HG03354 (cell line): ENCODE results near the gene CPLANE2.
"Not testable (repeated sequence)": the region's sequence is repeated elsewhere in the genome, so short reads cannot be mapped to it uniquely, and the experiment has no call there.

ENCODE experiments used
- ATAC-seq: cut with Tn5 transposase; IDR thresholded peaks from one replicate; pipeline ENCODE4 v1.9.1; 2021; ENCODE audit warnings: mild to moderate bottlenecking; ENCODE audit not compliant: unreplicated experiment, poor library complexity, severe bottlenecking

The CPLANE2 gene

DNA sequence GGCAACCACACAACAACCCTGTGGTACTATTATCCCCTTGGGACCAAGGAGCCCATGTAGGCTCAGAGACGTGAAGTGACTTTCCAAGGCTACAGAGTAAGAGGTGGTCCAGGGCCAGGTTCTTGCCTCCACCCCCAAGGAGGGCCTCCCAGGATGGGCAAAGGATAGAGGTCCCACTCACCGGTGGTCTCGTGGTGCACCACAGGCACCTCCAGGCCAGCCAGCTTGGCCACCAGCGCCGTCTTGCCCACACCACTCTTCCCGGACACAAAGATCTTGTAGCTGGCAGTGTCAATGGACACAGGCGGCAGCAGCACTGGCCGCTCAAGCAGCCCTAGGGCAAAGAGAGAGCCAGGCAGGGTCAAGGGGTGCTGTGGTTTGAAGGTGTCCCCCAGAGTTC lies 3.6 kb downstream of the CPLANE2 start:
- ATAC-seq: no peak

DNA sequence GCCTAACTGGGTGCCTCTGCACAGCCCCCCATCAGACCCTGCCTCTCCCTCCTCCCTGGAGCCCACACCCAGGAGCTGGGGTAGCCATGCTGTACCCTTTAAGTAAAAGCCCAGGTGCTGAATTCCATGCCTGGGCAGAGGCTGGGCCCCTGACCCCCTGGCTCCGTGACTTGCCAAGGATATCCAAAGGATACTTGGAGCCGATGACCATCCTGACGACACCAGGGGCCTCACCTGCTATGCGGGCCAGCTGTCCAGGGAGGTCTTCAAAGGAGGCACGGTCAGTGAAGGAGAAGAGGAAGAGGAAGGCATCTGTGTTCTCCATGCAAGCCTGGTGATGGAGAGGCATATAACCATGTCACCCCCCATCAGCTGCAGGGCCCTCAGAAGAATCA lies 4.7 kb downstream of the CPLANE2 start:
- ATAC-seq: no peak

DNA sequence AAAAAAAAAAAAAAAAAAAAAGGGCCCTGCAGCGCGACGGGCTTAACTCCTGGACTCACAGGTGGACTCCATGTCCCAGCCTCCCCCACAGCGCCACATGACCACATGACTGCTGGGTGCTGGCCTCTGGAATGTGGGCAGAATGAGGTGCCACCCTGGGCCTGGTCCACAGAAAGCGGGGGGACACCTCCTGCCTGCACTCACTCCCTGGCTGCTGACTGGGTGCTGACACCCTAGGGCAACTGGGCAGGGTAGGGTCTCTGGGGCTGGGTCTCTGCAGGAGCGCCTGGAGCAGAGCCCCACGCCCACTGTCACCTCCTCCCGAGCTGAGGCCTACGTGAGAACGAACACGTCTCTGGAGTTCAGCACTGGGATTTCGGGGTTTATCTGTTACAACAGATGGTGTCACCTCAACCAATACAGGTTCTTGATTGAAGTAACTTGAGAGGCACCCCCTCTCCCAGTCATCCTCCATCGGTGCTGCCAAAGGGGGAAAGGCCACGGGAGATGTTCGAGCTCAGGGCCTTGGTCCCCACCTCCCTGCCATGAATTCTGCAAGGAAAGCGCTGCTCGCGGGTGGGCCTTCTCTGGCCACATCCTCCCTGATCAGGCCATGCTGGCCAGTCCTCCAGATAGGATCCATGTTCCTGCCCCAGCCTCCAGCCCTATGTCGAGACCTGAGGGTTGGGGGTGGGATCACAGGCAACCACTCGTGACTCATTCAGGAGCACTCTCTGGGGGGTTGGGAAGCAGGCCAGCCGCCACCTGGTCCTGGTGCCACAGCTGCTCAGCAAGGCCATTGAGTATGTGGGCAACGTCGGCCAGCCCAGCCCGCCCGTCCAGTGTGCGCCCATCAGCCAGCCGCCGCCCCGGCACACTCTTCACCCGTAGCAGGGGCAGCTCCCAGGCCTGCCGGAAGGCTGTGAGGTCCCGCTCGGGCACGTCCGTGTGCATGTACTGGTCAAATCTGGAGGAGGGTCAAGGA lies 5.4 kb downstream of the CPLANE2 start:
- ATAC-seq: no peak

DNA sequence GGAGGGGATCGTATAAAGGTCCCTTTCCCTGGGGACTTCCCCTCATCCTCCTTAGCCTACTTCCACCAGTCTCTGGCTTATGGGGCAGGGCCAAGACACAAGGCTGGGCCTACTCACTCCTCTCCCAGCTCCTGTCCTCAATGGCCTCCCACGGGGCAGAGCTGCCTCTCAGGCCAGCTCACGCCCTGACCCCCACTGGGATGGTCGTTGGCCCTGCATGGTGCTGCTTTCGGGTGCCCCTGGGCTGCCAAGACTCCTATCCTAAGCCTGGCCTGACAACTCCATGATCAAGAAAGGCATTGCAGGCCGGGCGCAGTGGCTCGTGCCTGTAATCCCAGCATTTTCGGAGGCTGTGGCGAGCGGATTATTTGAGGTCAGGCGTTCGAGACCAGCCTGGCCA lies 6.2 kb downstream of the CPLANE2 start:
- no peak for ATAC-seq

DNA sequence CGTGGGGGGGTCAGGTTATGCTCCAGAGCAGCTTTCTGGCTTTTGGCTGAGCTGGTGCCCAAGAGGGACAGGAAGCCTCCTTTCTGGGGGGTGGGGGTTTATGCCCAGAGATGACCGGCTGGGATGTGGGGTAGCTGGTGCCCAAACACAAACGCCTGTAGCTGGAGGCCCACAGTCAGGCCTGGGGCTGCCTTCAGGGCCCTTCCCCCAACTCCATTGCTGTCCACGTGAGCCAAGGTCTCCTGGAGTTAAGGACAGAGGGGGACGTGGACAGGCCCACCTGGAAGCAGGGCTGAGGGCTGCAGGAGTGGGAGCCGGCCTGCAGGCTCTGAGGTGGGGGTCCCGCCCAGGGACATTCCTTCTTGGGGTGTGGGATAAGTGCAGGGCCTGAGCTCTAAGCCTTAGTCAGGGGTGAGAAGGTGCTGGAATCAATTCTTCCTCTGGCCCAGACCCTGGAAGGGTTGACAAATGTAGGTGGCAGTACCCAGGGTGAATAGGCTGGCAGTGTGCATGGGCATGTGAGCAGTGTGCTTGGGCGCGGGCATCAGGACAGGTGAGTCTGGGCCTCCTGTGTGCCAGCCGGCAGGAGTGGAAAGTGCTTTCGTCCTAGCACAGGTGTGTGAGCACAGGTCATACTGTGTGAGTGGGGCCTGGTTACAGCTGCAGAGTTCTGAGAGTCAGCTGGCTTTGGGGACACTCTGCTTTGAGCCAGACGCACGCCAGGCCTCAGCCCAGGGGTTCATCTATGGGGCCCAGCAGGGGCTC lies 6.8 kb downstream of the CPLANE2 start:
- ATAC-seq: no peak

DNA sequence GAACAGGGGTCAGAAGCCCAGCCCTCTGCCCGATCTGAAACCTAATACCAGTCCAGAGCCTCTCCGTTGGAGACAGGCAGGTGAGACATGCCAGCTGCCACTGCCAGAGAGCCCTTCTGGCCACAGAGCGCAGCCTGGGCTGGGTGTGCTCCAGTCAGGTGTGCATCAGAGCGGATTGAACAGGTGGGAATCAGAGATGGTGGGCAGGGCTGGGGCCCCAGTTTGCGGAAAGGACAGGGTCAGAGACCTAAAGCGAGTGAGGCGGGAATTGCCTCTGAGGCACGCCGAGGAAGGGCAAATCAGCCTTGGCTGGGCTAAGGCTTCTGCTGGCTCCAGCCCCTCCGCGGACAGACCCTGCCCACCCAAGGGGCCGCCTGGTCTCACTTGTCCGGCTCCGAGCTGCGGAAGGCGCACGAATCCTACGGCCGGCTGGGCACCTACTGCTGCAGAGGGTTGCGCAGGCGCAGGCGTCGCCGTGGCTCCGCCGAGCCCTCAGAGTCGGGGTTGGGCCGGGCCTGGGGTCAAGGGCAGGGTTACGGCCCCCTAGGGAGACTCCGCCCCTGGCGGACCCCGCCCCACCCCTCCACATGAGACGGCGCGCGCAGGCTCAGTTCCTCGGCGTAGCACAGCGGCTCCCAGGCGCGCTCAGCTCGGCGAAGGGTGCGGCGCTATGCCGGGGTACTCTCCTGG lies 10.3 kb downstream of the CPLANE2 start:
- no peak for ATAC-seq

- no peak for ATAC-seq
Measured at GRCh38 chr1:16226129-16226489, 10.9 kb downstream of the CPLANE2 start.

GRCh38 chr1:16224472-16224871 lies 12.5 kb downstream of the CPLANE2 start:
- ATAC-seq: no peak

DNA sequence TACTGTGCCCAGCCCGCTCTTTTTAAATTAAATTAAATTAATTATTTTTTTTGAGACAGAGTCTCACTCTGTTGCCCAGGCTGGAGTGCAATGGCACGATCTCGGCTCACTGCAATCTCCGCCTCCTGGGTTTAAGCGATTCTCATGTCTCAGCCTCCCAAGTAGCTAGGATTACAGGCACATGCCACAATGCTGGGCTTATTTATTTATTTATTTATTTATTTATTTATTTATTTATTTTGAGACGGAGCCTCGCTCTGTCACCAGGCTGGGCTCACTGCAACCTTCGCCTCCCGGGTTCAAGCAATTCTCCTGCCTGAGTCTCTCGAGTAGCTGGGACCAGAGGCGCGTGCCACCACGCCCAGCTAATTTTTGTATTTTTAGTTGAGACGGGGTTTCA lies 14.3 kb downstream of the CPLANE2 start:
- not testable (repeated sequence) for ATAC-seq

DNA sequence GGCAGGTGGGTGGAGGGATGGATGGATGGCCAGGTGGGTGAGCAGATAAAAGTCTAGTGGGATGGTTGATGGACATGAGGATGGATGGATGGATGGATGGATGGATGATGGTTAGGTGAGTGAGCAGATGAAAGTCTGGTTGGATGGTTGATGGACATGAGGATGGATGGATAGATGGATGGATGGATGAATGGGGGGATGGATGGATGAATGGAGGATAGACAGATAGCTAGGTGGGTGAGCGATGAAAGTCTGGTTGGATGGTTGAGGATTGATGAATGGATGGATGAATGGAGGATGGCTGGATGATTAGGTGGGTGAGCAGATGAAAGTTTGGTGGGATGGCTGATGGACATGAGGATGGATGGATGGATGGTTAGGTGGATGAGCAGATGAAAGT lies 15.5 kb downstream of the CPLANE2 start:
- no peak for ATAC-seq

- no peak for ATAC-seq
Measured at GRCh38 chr1:16219968-16220500, 16.9 kb downstream of the CPLANE2 start.

- ATAC-seq: no peak
Measured at GRCh38 chr1:16218674-16219071, 18.3 kb downstream of the CPLANE2 start.

DNA sequence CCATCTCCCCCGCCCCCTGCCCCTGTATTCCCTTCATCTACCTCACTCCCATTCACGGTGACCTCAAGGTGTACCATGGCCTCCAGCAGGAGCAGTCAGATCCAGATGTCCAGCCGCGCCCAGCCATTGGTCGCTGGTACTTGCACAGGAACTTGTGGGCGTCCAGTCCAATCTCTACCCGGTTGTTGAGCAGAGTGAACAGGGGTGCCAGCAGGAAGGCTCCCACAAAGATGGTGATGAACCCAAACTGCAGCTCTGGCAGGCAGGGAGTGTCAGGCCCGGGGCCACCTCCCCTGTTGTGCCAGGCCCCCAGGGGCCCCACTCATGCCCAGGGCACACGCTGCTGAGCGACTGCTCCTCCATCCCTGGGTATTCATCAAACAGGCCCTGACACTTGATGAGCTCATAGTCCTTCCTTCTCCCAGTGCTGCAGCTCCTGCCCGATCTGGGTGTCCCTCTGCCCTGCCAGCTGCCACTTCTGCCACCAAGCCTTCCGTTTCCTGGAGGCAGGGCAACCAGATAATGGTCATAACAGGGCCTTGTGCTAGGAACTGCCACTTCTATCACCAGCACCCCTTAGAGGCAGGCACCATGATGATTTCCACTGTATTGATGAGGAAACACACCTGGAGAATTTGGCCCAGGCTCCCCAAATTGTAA lies 18.8 kb downstream of the CPLANE2 start:
- ATAC-seq: no peak

DNA sequence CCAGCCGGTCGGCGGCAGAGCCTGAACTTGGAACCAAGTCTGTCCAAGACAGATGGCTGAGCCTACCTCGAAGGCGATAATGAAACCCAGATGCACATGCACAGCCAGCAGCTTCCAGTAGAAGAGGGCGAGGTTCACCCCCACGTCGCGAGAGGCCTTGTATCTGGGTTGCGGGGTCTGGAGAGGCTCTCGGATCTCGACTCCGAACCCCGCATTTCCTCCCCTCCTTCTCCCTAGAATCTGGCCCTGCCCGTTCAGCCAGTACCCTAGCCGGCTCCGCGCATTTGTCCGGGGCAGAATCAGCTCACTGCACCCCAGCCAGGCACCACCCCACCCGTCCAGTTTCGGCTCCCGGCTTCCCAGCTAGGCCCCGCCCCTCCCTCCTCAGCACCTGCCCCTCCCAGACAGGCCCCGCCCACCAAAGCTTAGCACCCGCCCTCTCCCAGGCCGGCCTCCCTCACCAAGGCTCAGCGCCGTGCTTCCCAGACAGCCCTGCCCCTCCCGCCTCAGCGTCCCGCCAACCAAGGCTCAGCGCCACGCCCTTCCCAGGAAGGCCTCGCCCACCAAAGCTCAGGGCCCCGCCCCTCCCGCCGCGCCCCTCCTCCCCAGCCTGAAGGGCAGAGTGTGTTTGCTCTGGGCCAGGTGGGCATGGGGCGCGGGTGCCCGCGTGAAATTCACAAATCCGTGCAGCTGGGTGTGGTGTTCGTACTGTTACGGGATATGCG lies 19.8 kb downstream of the CPLANE2 start:
- peak; percentile 86 for ATAC-seq

DNA sequence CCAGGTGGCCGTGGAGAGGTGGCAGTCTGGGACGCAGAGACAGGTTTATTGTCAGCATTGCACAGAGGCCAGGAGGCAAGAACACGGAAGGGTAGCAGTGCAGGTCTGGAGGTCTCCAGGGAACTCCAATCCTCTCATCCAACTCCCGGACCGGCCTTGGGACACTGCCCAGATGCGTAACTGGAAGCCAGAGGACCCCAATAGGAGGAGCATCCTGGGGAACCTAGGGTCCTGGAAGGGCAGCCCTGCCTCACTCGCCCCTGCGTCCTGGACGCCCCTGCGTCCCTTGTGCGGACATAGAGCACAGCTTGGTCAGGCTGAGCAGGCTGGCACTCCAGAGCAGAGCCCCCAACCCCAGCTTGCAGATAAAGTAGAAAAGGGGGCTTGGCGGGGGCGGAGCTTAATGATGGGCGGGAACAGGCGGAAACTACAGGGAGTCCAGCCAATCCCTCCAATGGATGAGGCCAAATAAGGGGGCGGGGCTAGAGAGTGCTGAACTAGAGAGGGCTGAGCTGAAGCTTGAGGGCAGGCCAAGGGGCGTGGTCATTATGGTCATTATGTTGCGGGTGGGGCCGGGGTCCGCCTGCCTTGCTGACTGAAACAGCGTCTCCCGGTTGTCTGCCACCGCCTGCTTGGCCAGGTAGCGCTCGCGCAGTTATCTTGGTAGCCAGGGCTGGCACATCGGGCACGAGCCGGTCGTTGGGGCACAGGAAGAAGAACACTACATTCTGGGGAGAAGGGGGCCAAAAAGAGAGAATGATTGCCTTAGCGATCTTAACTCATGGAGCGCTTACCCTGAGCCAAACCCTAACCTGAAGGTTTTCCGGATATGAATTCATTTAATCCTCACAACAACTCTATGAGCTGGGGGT lies 20.9 kb downstream of the CPLANE2 start:
- peak; percentile 41 for ATAC-seq

GRCh38 chr1:16215240-16215639 lies 21.7 kb downstream of the CPLANE2 start:
- not testable (repeated sequence) for ATAC-seq

- ATAC-seq: not testable (repeated sequence)
Measured at GRCh38 chr1:16213544-16213943, 23.4 kb downstream of the CPLANE2 start.

DNA sequence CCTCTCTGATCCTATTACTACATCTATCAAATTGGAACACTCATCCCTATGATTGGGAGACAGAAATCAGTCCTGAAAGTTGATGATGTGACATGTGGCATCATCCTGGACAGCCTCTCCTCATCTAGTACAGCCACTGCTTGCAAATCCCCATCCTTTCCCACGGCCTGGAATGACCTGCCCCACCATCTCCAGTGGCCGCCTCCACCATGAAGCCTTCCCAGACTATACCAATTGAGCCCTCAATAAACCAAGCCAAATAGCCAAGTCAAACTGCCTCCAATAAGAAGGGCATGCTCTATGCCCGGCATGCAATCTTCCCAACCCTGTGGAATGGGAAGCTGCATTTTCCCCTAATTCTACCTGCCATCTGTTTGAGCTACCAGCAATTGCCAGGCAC lies 24.0 kb downstream of the CPLANE2 start:
- ATAC-seq: no peak
